Prostate gland (tissue), 2 donors: ENCODE results near the gene RBFOX1.

Experiments
- POLR2AphosphoS5 ChIP-seq: sonication (generic); formaldehyde crosslinking; IDR thresholded peaks from one replicate; pipeline ENCODE4 v1.6.1; 2017; ENCODE audit warnings: antibody characterized with exemption
- TF ChIP-seq, protein P1 (sequence below), 4 experiments: fragments of 200-600 bp in 2 of 4; fragments of 450-650 bp in 2 of 4; sonication (generic) in 2 of 4; IDR thresholded peaks; 1 replicate in 3 of 4; 2 replicates in 1 of 4; pipeline ENCODE4 v1.5.1; 2016 to 2019; ENCODE audit warnings: antibody characterized with exemption in 4 of 4, mild to moderate bottlenecking in 2 of 4, moderate library complexity in 2 of 4

DNA sequence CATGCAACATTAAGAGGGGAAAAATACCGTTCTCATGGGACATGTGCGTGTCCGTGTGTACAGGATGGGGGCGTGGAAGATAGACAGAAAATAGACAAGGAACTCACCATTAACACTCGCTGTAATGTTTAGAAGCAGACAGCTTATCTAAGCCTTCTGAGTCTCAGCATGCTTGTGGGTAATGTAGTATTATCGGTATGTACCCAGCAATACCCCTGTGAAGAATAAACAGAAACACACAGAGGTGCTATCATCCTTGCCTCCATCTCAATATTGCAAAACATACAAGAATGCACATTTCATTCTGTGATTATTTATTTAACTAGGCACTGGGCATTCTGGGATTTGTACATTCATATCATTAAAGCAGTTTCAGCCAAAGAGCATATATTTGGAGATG is 42.0 kb upstream of the RBFOX1 start:
- TF ChIP-seq POLR2AphosphoS5: no peak
- TF ChIP-seq, protein P1, sequence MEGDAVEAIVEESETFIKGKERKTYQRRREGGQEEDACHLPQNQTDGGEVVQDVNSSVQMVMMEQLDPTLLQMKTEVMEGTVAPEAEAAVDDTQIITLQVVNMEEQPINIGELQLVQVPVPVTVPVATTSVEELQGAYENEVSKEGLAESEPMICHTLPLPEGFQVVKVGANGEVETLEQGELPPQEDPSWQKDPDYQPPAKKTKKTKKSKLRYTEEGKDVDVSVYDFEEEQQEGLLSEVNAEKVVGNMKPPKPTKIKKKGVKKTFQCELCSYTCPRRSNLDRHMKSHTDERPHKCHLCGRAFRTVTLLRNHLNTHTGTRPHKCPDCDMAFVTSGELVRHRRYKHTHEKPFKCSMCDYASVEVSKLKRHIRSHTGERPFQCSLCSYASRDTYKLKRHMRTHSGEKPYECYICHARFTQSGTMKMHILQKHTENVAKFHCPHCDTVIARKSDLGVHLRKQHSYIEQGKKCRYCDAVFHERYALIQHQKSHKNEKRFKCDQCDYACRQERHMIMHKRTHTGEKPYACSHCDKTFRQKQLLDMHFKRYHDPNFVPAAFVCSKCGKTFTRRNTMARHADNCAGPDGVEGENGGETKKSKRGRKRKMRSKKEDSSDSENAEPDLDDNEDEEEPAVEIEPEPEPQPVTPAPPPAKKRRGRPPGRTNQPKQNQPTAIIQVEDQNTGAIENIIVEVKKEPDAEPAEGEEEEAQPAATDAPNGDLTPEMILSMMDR (IDR thresholded peaks at IDR 0.05): no peak
